Body of pancreas (tissue), 4 donors: ENCODE results near the gene F12. TPM values are rescaled to one million over a fixed set of nuclear protein-coding genes. Genes with fewer than 3 reads are reported as not detected.
A peak's percentile ranks its signal among the peaks of the same experiment; 100 is the strongest.
"Not testable (repeated sequence)": the region's sequence is repeated elsewhere in the genome, so short reads cannot be mapped to it uniquely, and the experiment has no call there.

Source experiments
- ATAC-seq: fragments of 150-250 bp; one replicate; pipeline ENCODE4 v1.9.1; 2016
- DNase-seq, 4 donors: peaks; one replicate each; pipeline ENCODE4 v3.0.0-alpha.2; 2019
- H3K27ac ChIP-seq, 4 donors: fragments of 200-600 bp; sonication (generic); 1 replicate in 3 of 4; 2 replicates in 1 of 4; pipeline versions ENCODE4 v1.5.1 to v1.6.1; 2016 to 2019; ENCODE audit warnings: mild to moderate bottlenecking in 1 of 4, mixed read lengths in 1 of 4, moderate library complexity in 1 of 4
- H3K27me3 ChIP-seq, 2 donors: fragments of 200-600 bp; sonication (generic); one replicate each; pipeline ENCODE4 v1.6.0; 2016; ENCODE audit warnings: mild to moderate bottlenecking in 1 of 2
- H3K36me3 ChIP-seq, 2 donors: fragments of 200-600 bp; sonication (generic); replicated peaks in 1 of 2; 2 replicates each; pipeline ENCODE4 v1.5.1; 2016; ENCODE audit warnings: low read depth in 2 of 2; ENCODE audit not compliant: insufficient read depth in 1 of 2
- H3K4me1 ChIP-seq: fragments of 200-600 bp; sonication (generic); one replicate; pipeline ENCODE4 v1.6.0; 2016
- H3K4me3 ChIP-seq, 2 donors: fragments of 200-600 bp; sonication (generic); 1 replicate in 1 of 2; 2 replicates in 1 of 2; pipeline ENCODE4 v1.5.1; 2016 to 2019
- H3K9me3 ChIP-seq, 3 donors: fragments of 200-600 bp; sonication (generic); 1 replicate in 2 of 3; 2 replicates in 1 of 3; pipeline ENCODE4 v1.5.1; 2016
- POLR2A ChIP-seq, 3 donors: fragments of 450-650 bp; IDR thresholded peaks; one replicate each; pipeline ENCODE4 v1.6.1; 2016; ENCODE audit warnings: antibody characterized with exemption in 3 of 3, mild to moderate bottlenecking in 2 of 3
- WGBS, 2 donors: methylation state at CpG; one replicate each; pipeline ENCODE4 v1.1.5; 2017; 5-methylcytosine and 5-hydroxymethylcytosine counted together
- intact Hi-C: fragments of 100-400 bp; cut with DNase I; formaldehyde crosslinking; loops from one replicate; pipeline ENCODE4 v1.15.1; 2023
- total RNA-seq, 2 donors: library from RNA; depleted of rRNA; stranded (reverse); fragments of >200 nt; gene quantifications; one replicate each; pipeline ENCODE4 v1.1.0, GENCODE V29; 2016
- TF ChIP-seq, protein P1 (sequence below), 7 experiments: fragments of 450-650 bp in 4 of 7; fragments of 200-600 bp in 3 of 7; sonication (generic) in 3 of 7; IDR thresholded peaks; one replicate each; pipeline ENCODE4 v1.5.1; 2016 to 2019; ENCODE audit warnings: antibody characterized with exemption in 7 of 7

F12 gene
- total RNA-seq, 2 donors from 2014 or later: 0.33 to 4.4 TPM

DNA sequence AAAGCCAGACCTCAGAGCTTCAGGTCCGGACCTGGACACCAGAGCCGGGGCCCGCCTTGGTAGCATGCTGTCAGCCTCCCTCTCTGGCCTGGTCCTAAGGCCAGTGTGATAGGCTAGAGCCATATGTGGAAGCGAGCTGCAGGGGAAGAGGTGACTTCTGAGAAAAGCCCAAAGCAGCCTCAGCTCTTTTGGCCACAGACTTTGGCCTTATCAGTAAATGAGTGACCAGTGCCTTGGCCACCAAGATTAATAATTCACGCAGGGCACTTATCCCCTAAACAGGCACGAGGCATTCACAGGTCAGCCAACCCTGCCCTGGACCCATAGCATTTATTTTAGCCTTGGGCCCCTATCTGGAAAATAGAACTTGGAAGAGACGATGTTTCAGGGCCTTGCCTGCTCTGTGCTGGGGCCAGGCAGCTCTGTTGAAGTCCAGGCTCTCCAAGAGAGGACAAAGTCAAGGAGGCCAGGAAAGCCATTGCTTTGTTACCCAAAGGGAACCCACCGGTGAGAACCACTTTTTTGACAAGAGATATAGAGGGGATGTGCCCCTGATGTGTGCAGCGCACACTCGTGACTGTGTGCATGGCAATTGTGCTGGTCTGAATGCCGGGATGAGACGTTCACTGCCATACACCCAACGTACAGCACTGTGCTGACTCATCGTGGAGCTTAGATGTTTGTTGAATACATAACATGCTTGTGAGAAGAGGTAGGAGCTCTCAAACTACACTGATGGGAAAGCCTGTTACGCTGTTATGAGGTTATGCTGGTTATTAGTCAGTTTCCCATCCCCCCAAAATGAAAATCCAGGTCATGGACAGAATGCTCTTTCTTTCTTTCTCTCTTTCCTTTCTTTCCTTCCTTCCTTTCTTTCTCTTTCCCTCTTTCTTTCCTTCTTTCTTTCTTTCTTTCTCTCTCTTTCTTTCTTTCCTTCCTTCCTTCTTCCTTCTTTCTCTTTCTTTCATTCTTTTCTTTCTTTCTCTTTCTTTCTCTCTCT, 30.2 kb downstream of the F12 start:
- intact Hi-C loops: loop anchor here (5.0 kb wide), 1 partner anchor 67 kb away; the partner anchor contains the start of gene MXD3

DNA sequence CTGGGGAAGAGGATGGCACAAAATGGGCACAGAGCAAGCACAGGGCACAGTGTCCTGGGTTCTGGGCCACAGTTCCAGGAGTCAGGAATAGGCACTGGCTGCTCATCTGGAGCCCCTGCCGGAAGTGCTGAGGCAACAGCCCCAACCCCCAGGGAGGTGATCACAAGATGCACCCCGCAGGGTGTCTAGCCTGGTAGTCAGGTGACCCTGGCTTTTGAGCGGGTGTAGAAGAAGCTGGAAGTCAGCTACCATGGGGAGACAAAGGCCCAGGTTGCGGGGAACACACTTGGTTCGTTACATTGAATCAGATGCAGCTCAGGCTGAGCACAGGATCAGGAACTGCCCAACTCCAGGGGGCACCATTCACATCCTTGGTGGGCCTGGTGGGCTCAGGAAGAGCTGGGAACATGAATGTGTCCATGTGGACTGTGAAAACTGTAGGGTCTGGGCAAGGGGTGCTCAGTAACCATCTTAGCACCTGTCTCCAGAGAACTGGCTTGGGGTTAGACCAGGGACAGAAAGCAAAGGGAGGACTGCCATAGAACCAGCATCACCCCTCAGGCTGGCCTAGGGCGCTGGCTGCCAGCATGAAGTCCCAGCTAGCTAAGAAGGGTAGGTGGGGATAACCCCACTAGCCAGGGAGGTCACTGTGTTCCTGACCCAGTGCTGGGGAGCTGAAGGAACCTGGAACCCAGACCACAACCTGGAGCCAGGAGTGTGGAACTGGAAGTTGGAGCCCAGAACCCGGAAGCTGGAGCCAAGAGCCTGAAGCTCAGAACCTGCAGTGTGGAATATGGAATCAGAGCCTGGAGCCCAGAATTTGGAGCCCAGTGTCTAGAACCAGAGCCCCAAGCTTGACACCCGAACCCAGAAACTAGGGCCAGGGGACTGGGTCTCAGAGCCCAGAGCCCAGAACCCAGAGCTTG, 31.2 kb downstream of the F12 start:
- Histone ChIP-seq H3K4me1 (peaks cover 21% of the 10 kb centered on the region), H3K4me3 (no peak overlapping the region), H3K36me3 (no peaks in the 10 kb centered on the region), H3K27me3 (no peaks in the 10 kb centered on the region), H3K9me3 (no peaks in the 10 kb centered on the region), H3K27ac (peak overlapping the region in 3 of 4 donors; percentile 6 to 51 (median 44))
- WGBS, 2 donors: 76 to 90% methylated on average over 5 to 8 of the region's 8 CpGs
- DNase-seq (no peak), ATAC-seq (no peak)
- intact Hi-C loops: loop anchor here (5.0 kb wide), 1 partner anchor 66 kb away; the partner anchor contains the start of gene MXD3
- TF ChIP-seq, protein P1, sequence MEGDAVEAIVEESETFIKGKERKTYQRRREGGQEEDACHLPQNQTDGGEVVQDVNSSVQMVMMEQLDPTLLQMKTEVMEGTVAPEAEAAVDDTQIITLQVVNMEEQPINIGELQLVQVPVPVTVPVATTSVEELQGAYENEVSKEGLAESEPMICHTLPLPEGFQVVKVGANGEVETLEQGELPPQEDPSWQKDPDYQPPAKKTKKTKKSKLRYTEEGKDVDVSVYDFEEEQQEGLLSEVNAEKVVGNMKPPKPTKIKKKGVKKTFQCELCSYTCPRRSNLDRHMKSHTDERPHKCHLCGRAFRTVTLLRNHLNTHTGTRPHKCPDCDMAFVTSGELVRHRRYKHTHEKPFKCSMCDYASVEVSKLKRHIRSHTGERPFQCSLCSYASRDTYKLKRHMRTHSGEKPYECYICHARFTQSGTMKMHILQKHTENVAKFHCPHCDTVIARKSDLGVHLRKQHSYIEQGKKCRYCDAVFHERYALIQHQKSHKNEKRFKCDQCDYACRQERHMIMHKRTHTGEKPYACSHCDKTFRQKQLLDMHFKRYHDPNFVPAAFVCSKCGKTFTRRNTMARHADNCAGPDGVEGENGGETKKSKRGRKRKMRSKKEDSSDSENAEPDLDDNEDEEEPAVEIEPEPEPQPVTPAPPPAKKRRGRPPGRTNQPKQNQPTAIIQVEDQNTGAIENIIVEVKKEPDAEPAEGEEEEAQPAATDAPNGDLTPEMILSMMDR (IDR thresholded peaks at IDR 0.05): no peak
- TF ChIP-seq POLR2A (IDR thresholded peaks at IDR 0.05): no peak

More for the DNA sequence above, 30.2 kb downstream of the F12 start:
- DNase-seq: no peak
- no peak for TF ChIP-seq POLR2A (IDR thresholded peaks at IDR 0.05)
- TF ChIP-seq, protein P1 (IDR thresholded peaks at IDR 0.05): no peak
- H3K9me3 ChIP-seq: no peaks in the 10 kb centered on the region
- H3K36me3 ChIP-seq: no peaks in the 10 kb centered on the region
- peak; percentile 60 for ATAC-seq
- H3K27ac ChIP-seq: peak overlapping the region in 3 of 4 donors; percentile 6 to 52 (median 44)
- no peaks in the 10 kb centered on the region for H3K27me3 ChIP-seq
- H3K4me3 ChIP-seq: no peak overlapping the region
- H3K4me1 ChIP-seq: peaks cover 21% of the 10 kb centered on the region
- 57 to 69% methylated on average over 12 to 15 of the region's 15 CpGs for WGBS, 2 donors

DNA sequence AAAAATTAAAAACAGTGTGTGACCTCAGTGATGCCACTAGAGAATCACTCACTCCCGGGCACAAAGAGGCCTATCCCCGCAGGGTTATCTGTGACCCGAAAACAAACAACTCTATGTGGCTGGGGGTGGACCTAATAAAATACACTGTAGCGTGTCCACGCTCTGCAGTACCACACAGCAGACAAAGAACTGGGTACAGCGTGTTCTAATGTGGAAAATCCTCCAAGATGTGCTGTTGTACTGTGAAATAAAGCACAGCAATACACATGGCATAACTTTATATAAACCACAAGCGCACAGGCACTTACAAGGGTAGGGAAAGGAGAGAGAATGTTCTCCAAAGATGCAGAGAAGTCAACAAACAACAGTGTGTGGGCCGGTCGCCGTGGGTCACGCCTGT, 33.3 kb downstream of the F12 start:
- H3K36me3 ChIP-seq: no peaks in the 10 kb centered on the region
- TF ChIP-seq POLR2A (IDR thresholded peaks at IDR 0.05): no peak
- TF ChIP-seq, protein P1 (IDR thresholded peaks at IDR 0.05): no peak
- no peak for DNase-seq
- intact Hi-C loops: loop anchor here (5.0 kb wide), 1 partner anchor 64 kb away; the partner anchor contains the start of gene MXD3
- 78 to 84% methylated on average over 11 of the region's 11 CpGs for WGBS, 2 donors
- peaks cover 28% of the 10 kb centered on the region for H3K4me1 ChIP-seq
- ATAC-seq: no peak
- no peaks in the 10 kb centered on the region for H3K27me3 ChIP-seq
- H3K27ac ChIP-seq: no peak overlapping the region
- H3K4me3 ChIP-seq: no peak overlapping the region
- no peaks in the 10 kb centered on the region for H3K9me3 ChIP-seq

DNA sequence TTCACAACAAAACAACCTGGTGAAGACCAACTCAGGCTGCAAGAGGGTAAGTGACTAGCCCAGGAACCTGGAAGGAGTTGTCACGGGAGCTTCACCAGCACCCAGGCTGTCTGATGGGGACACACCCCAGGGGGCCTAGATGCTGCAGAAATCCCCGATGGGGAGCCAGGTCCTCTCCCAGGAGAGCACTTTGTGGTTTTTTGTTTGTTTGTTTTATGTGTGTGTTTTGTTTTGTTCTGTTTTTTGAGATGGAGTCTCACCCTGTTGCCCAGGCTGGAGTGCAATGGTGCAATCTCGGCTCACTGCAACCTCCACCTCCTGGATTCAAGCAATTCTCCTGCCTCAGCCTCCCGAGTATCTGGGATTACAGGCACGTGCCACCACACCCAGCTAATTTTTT, 33.8 kb downstream of the F12 start:
- not testable (repeated sequence) for H3K36me3 ChIP-seq, ATAC-seq, H3K9me3 ChIP-seq, H3K27me3 ChIP-seq, H3K27ac ChIP-seq, H3K4me3 ChIP-seq, DNase-seq
- intact Hi-C loops: loop anchor here (5.0 kb wide), 1 partner anchor 63 kb away; the partner anchor contains the start of gene MXD3
- H3K4me1 ChIP-seq: peaks cover 30% of the 10 kb centered on the region
- 71 to 81% methylated on average over 5 of the region's 5 CpGs for WGBS, 2 donors
